HG03108 (cell line): ENCODE data around the gene FLNC.

ENCODE experiments used
- ATAC-seq: cut with Tn5 transposase; IDR thresholded peaks from one replicate; pipeline ENCODE4 v1.9.1; 2021; ENCODE audit warnings: moderate library complexity; ENCODE audit not compliant: unreplicated experiment

FLNC gene

GRCh38 chr7:128801667-128802418 is 28.4 kb upstream of the FLNC start:
- ATAC-seq: no peak

GRCh38 chr7:128804484-128804883 is 25.7 kb upstream of the FLNC start:
- ATAC-seq: no peak

- no peak for ATAC-seq
Observed at GRCh38 chr7:128805225-128805624, 25.0 kb upstream of the FLNC start.

GRCh38 chr7:128807191-128807590 is 23.0 kb upstream of the FLNC start:
- ATAC-seq: no peak

GRCh38 chr7:128809363-128809762 is 20.8 kb upstream of the FLNC start:
- ATAC-seq: no peak

- no peak for ATAC-seq
Observed at GRCh38 chr7:128810473-128810872, 19.7 kb upstream of the FLNC start.

GRCh38 chr7:128810997-128811396 is 19.2 kb upstream of the FLNC start:
- ATAC-seq: no peak

- no peak for ATAC-seq
Observed at GRCh38 chr7:128811631-128812430, 18.4 kb upstream of the FLNC start.

GRCh38 chr7:128812514-128813168 is 17.6 kb upstream of the FLNC start:
- no peak for ATAC-seq

GRCh38 chr7:128814499-128814898 is 15.7 kb upstream of the FLNC start:
- ATAC-seq: no peak

GRCh38 chr7:128815289-128815942 is 14.8 kb upstream of the FLNC start:
- ATAC-seq: no peak

GRCh38 chr7:128818694-128819093 is 11.5 kb upstream of the FLNC start:
- no peak for ATAC-seq

- ATAC-seq: no peak
Observed at GRCh38 chr7:128821724-128822123, 8.5 kb upstream of the FLNC start.

- ATAC-seq: no peak
Observed at GRCh38 chr7:128826512-128826911, 3.7 kb upstream of the FLNC start.

GRCh38 chr7:128826916-128827247 is 3.3 kb upstream of the FLNC start:
- ATAC-seq: no peak

- no peak for ATAC-seq
Observed at GRCh38 chr7:128827248-128827958, 2.8 kb upstream of the FLNC start.

- ATAC-seq: no peak
Observed at GRCh38 chr7:128827971-128828711, 2.1 kb upstream of the FLNC start.

GRCh38 chr7:128829391-128830166 is 627 bp upstream of the FLNC start:
- no peak for ATAC-seq
